Smooth muscle cell (in vitro differentiated cells): ENCODE data around the gene C5orf15. TPM values are rescaled to one million over a fixed set of nuclear protein-coding genes. Genes with fewer than 3 reads are reported as not detected.

Source experiments
- DNase-seq: peaks from one replicate; lab custom pipeline; 2025; ENCODE audit not compliant: unreplicated experiment; lab: John Stamatoyannopoulos, UW
- H2AFZ ChIP-seq: fragments of 200-600 bp; sonication (generic); 2 replicates; pipeline ENCODE4 v1.6.0; 2016; ENCODE audit warnings: antibody characterized with exemption, low read depth, mild to moderate bottlenecking
- H3F3A ChIP-seq: fragments of 200-600 bp; sonication (generic); 2 replicates; pipeline ENCODE4 v1.6.0; 2017; ENCODE audit warnings: antibody characterized with exemption, low read depth
- H3K27ac ChIP-seq: fragments of 200-600 bp; sonication (generic); 2 replicates; pipeline ENCODE4 v1.5.1; 2016; ENCODE audit warnings: low read depth, mild to moderate bottlenecking
- H3K27me3 ChIP-seq: fragments of 200-600 bp; sonication (generic); 2 replicates; pipeline ENCODE4 v1.6.1; 2016; ENCODE audit warnings: low read depth, mild to moderate bottlenecking
- H3K36me3 ChIP-seq: fragments of 200-600 bp; sonication (generic); 2 replicates; pipeline ENCODE4 v1.5.1; 2016; ENCODE audit warnings: low read depth
- H3K4me1 ChIP-seq: fragments of 200-600 bp; sonication (generic); 2 replicates; pipeline ENCODE4 v1.5.1; 2016; ENCODE audit warnings: low read depth
- H3K4me2 ChIP-seq: fragments of 200-600 bp; sonication (generic); 2 replicates; pipeline ENCODE4 v1.6.0; 2016; ENCODE audit warnings: mild to moderate bottlenecking
- H3K4me3 ChIP-seq: fragments of 200-600 bp; sonication (generic); 2 replicates; pipeline ENCODE4 v1.5.1; 2016; ENCODE audit warnings: mild to moderate bottlenecking
- H3K79me2 ChIP-seq: fragments of 200-600 bp; sonication (generic); 2 replicates; pipeline ENCODE4 v1.6.0; 2016; ENCODE audit warnings: low read depth, mild to moderate bottlenecking
- H3K9ac ChIP-seq: fragments of 200-600 bp; sonication (generic); 2 replicates; pipeline ENCODE4 v1.6.0; 2016; ENCODE audit warnings: low read depth
- H3K9me3 ChIP-seq: fragments of 200-600 bp; sonication (generic); replicated peaks from 2 replicates; pipeline ENCODE4 v1.5.1; 2016; ENCODE audit warnings: low read depth
- H4K20me1 ChIP-seq: fragments of 200-600 bp; sonication (generic); 2 replicates; pipeline ENCODE4 v1.6.0; 2016; ENCODE audit warnings: low read depth
- CTCF ChIP-seq: fragments of 200-600 bp; sonication (generic); IDR thresholded peaks from 2 replicates; pipeline ENCODE4 v1.5.1; 2017; ENCODE audit warnings: borderline replicate concordance, mild to moderate bottlenecking, antibody characterized with exemption; ENCODE audit not compliant: insufficient read depth, poor library complexity, severe bottlenecking
- WGBS: methylation state at CpG from one replicate; pipeline ENCODE4 v1.1.7; 2016; ENCODE audit warnings: low lambda C conversion rate; 5-methylcytosine and 5-hydroxymethylcytosine counted together
- polyA plus RNA-seq: library from polyadenylated mRNA; unstranded; fragments of >200 nt; fragmentation: Nextera tagmentation; extraction: Ambion mirVana; gene quantifications from 2 replicates; pipeline ENCODE4 v1.2.1, GENCODE V29; 2016
- total RNA-seq: library from RNA; depleted of rRNA; stranded (reverse); fragments of >200 nt; gene quantifications from 2 replicates; pipeline ENCODE4 v1.2.3, GENCODE V29; 2014

C5orf15 gene
- total and polyA plus RNA-seq, 2 experiments from 2014 or later = 64.9 to 128 TPM

- peaks cover 3% of the 10 kb centered on the region for H3K27me3 ChIP-seq
- H2AFZ ChIP-seq = no peak overlapping the region
- TF ChIP-seq CTCF = no peak
- DNase-seq = no peak
- WGBS = 95% methylated on average over 16 of the region's 16 CpGs
- no peak overlapping the region for H3K4me2 ChIP-seq
- H3K9ac ChIP-seq = no peak overlapping the region
- H3K36me3 ChIP-seq = no peaks in the 10 kb centered on the region
- H3K27ac ChIP-seq = no peak overlapping the region
- no peaks in the 10 kb centered on the region for H3K4me1 ChIP-seq
- no peaks in the 10 kb centered on the region for H3F3A ChIP-seq
- H4K20me1 ChIP-seq = no peaks in the 10 kb centered on the region
- no peak overlapping the region for H3K4me3 ChIP-seq
- no peaks in the 10 kb centered on the region for H3K79me2 ChIP-seq
- no peaks in the 10 kb centered on the region for H3K9me3 ChIP-seq
These were observed 49.0 kb downstream of the C5orf15 start for GRCh38 chr5:133919148-133920136.

GRCh38 chr5:133918731-133919130 is 49.7 kb downstream of the C5orf15 start:
- H3K4me3 ChIP-seq = no peak overlapping the region
- H3K4me2 ChIP-seq = no peak overlapping the region
- no peaks in the 10 kb centered on the region for H3K27me3 ChIP-seq
- H3F3A ChIP-seq = no peaks in the 10 kb centered on the region
- 95% methylated on average over 10 of the region's 10 CpGs for WGBS
- no peaks in the 10 kb centered on the region for H3K9me3 ChIP-seq
- H3K9ac ChIP-seq = no peak overlapping the region
- no peak for DNase-seq
- H3K4me1 ChIP-seq = no peaks in the 10 kb centered on the region
- no peak for TF ChIP-seq CTCF
- no peaks in the 10 kb centered on the region for H3K36me3 ChIP-seq
- no peaks in the 10 kb centered on the region for H4K20me1 ChIP-seq
- H3K79me2 ChIP-seq = no peaks in the 10 kb centered on the region
- H2AFZ ChIP-seq = no peak overlapping the region
- no peak overlapping the region for H3K27ac ChIP-seq

GRCh38 chr5:133918316-133918715 is 50.1 kb downstream of the C5orf15 start:
- no peak overlapping the region for H3K4me2 ChIP-seq
- DNase-seq = no peak
- no peak overlapping the region for H3K9ac ChIP-seq
- no peaks in the 10 kb centered on the region for H3K36me3 ChIP-seq
- no peak overlapping the region for H2AFZ ChIP-seq
- no peaks in the 10 kb centered on the region for H3K9me3 ChIP-seq
- no peaks in the 10 kb centered on the region for H3K27me3 ChIP-seq
- no peaks in the 10 kb centered on the region for H3F3A ChIP-seq
- no peaks in the 10 kb centered on the region for H3K79me2 ChIP-seq
- no peaks in the 10 kb centered on the region for H4K20me1 ChIP-seq
- H3K27ac ChIP-seq = no peak overlapping the region
- no peak overlapping the region for H3K4me3 ChIP-seq
- no peak for TF ChIP-seq CTCF
- 89% methylated on average over 10 of the region's 10 CpGs for WGBS
- H3K4me1 ChIP-seq = no peaks in the 10 kb centered on the region
